Chondrocyte (in vitro differentiated cells): ENCODE measurements around the gene ALDOB. TPM values are rescaled to one million over a fixed set of nuclear protein-coding genes. Genes with fewer than 3 reads are reported as not detected.

ENCODE experiments used
- DNase-seq: peaks from one replicate; pipeline ENCODE4 v3.0.0; 2021; ENCODE audit warnings: mixed read lengths, low spot score
- H3K27ac Mint-ChIP-seq: one replicate; pipeline ENCODE4 v1.8.0; 2021; ENCODE audit warnings: mild to moderate bottlenecking, moderate library complexity, mixed read lengths; ENCODE audit not compliant: unreplicated experiment
- H3K27me3 Mint-ChIP-seq: 2 replicates; pipeline ENCODE4 v1.8.0; 2021; ENCODE audit warnings: low read depth, mixed read lengths
- H3K36me3 Mint-ChIP-seq: 2 replicates; pipeline ENCODE4 v1.8.0; 2021; ENCODE audit warnings: low read depth, mixed read lengths
- H3K4me1 Mint-ChIP-seq: 2 replicates; pipeline ENCODE4 v1.8.0; 2021; ENCODE audit warnings: low read depth, mild to moderate bottlenecking, mixed read lengths
- H3K4me3 Mint-ChIP-seq: one replicate; pipeline ENCODE4 v1.8.0; 2021; ENCODE audit warnings: mild to moderate bottlenecking, moderate library complexity, mixed read lengths; ENCODE audit not compliant: unreplicated experiment
- H3K9me3 Mint-ChIP-seq: 2 replicates; pipeline ENCODE4 v1.8.0; 2021; ENCODE audit warnings: low read depth, mixed read lengths
- total RNA-seq: library from RNA; stranded (reverse); gene quantifications from 3 replicates; pipeline ENCODE4 v1.2.1, GENCODE V29; 2021
- TF ChIP-seq, protein P1 (sequence below): fragments of 200-600 bp; sonication (generic); IDR thresholded peaks from 2 replicates; pipeline ENCODE4 v1.5.0; 2021; ENCODE audit warnings: antibody characterized with exemption, mild to moderate bottlenecking, moderate library complexity

ALDOB gene
- total RNA-seq, 1 donor from 2014 or later = 0.25 TPM

- Mint-ChIP-seq H3K27me3 (peaks cover 23% of the 10 kb centered on the region), H3K4me3 (no peak overlapping the region), H3K4me1 (no peaks in the 10 kb centered on the region), H3K9me3 (no peaks in the 10 kb centered on the region), H3K27ac (no peak overlapping the region), H3K36me3 (no peaks in the 10 kb centered on the region)
- TF ChIP-seq, protein P1, sequence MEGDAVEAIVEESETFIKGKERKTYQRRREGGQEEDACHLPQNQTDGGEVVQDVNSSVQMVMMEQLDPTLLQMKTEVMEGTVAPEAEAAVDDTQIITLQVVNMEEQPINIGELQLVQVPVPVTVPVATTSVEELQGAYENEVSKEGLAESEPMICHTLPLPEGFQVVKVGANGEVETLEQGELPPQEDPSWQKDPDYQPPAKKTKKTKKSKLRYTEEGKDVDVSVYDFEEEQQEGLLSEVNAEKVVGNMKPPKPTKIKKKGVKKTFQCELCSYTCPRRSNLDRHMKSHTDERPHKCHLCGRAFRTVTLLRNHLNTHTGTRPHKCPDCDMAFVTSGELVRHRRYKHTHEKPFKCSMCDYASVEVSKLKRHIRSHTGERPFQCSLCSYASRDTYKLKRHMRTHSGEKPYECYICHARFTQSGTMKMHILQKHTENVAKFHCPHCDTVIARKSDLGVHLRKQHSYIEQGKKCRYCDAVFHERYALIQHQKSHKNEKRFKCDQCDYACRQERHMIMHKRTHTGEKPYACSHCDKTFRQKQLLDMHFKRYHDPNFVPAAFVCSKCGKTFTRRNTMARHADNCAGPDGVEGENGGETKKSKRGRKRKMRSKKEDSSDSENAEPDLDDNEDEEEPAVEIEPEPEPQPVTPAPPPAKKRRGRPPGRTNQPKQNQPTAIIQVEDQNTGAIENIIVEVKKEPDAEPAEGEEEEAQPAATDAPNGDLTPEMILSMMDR = no peak
- no peak for DNase-seq
Observed at GRCh38 chr9:101432171-101432570, 3.4 kb downstream of the ALDOB start.

- Mint-ChIP-seq H3K36me3 (no peaks in the 10 kb centered on the region), H3K27me3 (peaks cover 12% of the 10 kb centered on the region), H3K9me3 (no peaks in the 10 kb centered on the region), H3K4me1 (no peaks in the 10 kb centered on the region), H3K27ac (no peak overlapping the region), H3K4me3 (no peak overlapping the region)
- TF ChIP-seq, protein P1 = no peak
- DNase-seq = no peak
Observed at GRCh38 chr9:101429736-101430135, 5.8 kb downstream of the ALDOB start.

DNA sequence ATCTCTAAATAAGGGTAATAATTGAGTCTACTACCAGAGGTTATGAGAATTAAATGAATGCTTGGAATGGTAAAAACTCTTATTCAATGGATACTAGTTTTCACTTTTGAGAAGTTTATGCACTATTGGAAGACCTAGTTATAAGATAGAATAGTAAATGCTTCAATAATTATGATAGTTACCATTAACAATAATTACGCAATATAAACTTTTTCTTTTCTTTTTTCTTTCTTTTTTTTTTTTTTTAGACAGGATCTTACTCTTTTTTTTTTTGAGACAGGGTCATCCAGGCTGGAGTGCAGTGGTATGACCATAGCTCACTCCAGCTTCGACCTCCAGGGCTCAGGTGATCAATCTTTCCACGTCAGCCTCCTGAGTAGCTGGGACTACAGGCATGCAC is 6.7 kb downstream of the ALDOB start:
- DNase-seq = no peak
- no peak overlapping the region for H3K4me3 Mint-ChIP-seq
- H3K27ac Mint-ChIP-seq = no peak overlapping the region
- H3K27me3 Mint-ChIP-seq = peaks cover 12% of the 10 kb centered on the region
- H3K4me1 Mint-ChIP-seq = no peaks in the 10 kb centered on the region
- H3K36me3 Mint-ChIP-seq = no peaks in the 10 kb centered on the region
- no peaks in the 10 kb centered on the region for H3K9me3 Mint-ChIP-seq
- TF ChIP-seq, protein P1 = no peak

- Mint-ChIP-seq H3K27me3 (peaks cover 12% of the 10 kb centered on the region), H3K4me1 (peaks cover 7% of the 10 kb centered on the region), H3K9me3 (no peaks in the 10 kb centered on the region), H3K27ac (no peak overlapping the region), H3K4me3 (no peak overlapping the region), H3K36me3 (no peaks in the 10 kb centered on the region)
- TF ChIP-seq, protein P1 = no peak
- DNase-seq = no peak
Observed at GRCh38 chr9:101427957-101428655, 7.5 kb downstream of the ALDOB start.

DNA sequence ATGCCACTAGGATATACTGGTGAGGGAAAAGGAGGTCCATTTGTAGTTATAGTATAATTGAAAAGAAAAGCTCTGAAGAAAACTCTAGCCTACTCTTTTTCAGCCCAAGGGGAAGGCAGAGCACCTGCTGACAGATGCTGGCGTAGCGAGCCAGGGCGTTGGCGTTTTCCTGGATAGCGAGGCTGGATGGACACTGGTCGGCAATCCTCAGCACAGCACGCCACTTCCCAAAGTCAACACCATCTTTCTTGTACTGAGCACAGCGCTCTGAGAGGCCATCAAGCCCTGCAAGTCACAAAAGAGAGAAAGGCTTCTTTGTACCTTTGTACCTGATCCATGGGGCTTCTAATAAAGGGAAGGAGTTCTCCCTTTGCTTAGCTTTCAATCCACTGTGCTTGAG is 8.2 kb downstream of the ALDOB start:
- TF ChIP-seq, protein P1 = no peak
- Mint-ChIP-seq H3K27ac (no peak overlapping the region), H3K9me3 (no peaks in the 10 kb centered on the region), H3K4me1 (peaks cover 14% of the 10 kb centered on the region), H3K27me3 (peaks cover 12% of the 10 kb centered on the region), H3K4me3 (no peak overlapping the region), H3K36me3 (no peaks in the 10 kb centered on the region)
- DNase-seq = peak; percentile 52
